Measurements from ENCODE around the gene MIEN1. TPM values are rescaled to one million over a fixed set of nuclear protein-coding genes. Genes with fewer than 3 reads are reported as not detected.

Gene MIEN1
- total RNA-seq, 4 donors from 2014 or later = 43.6 to 54.1 (median 52.1) TPM

- Histone ChIP-seq H3K4me3 (peak overlapping the region; percentile 56), H3K27ac (peak overlapping the region; percentile 96), H3K27me3 (peaks cover 49% of the 10 kb centered on the region), H3K4me1 (peaks cover 48% of the 10 kb centered on the region), H3K36me3 (peaks cover 4% of the 10 kb centered on the region), H3K9me3 (no peaks in the 10 kb centered on the region)
- 3% methylated on average over 12 of the region's 13 CpGs for WGBS
- no peak for TF ChIP-seq POLR2A (IDR thresholded peaks at IDR 0.05)
- TF ChIP-seq POLR2AphosphoS5 (IDR thresholded peaks at IDR 0.05) = no peak
- no peak for TF ChIP-seq EP300 (IDR thresholded peaks at IDR 0.05)
- TF ChIP-seq, protein P1, sequence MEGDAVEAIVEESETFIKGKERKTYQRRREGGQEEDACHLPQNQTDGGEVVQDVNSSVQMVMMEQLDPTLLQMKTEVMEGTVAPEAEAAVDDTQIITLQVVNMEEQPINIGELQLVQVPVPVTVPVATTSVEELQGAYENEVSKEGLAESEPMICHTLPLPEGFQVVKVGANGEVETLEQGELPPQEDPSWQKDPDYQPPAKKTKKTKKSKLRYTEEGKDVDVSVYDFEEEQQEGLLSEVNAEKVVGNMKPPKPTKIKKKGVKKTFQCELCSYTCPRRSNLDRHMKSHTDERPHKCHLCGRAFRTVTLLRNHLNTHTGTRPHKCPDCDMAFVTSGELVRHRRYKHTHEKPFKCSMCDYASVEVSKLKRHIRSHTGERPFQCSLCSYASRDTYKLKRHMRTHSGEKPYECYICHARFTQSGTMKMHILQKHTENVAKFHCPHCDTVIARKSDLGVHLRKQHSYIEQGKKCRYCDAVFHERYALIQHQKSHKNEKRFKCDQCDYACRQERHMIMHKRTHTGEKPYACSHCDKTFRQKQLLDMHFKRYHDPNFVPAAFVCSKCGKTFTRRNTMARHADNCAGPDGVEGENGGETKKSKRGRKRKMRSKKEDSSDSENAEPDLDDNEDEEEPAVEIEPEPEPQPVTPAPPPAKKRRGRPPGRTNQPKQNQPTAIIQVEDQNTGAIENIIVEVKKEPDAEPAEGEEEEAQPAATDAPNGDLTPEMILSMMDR (IDR thresholded peaks at IDR 0.05) = no peak
- no peak for DNase-seq (ENCODE audit: low spot score in 2 of 2)
These were observed 8.2 kb upstream of the MIEN1 start for GRCh38 chr17:39738568-39738901.

- WGBS = 12% methylated on average over 23 of the region's 34 CpGs
- H3K9me3 ChIP-seq = no peaks in the 10 kb centered on the region
- H3K4me3 ChIP-seq = peak within 1 kb of the TSS; percentile 56
- TF ChIP-seq POLR2AphosphoS5 (IDR thresholded peaks at IDR 0.05) (no peak), POLR2A (IDR thresholded peaks at IDR 0.05) (no peak), EP300 (IDR thresholded peaks at IDR 0.05) (no peak)
- TF ChIP-seq, protein P1 (IDR thresholded peaks at IDR 0.05) = no peak
- peaks cover 48% of the 10 kb centered on the region for H3K4me1 ChIP-seq
- peak within 1 kb of the TSS; percentile 96 for H3K27ac ChIP-seq
- peaks cover 46% of the 10 kb centered on the region for H3K27me3 ChIP-seq
- H3K36me3 ChIP-seq = no peaks in the 10 kb centered on the region
- no peak for DNase-seq (ENCODE audit: low spot score in 2 of 2)
These were observed 7.6 kb upstream of the MIEN1 start, which contains the start of gene GRB7 for GRCh38 chr17:39737760-39738567. TSS of gene GRB7 (plus strand) at chr17:39737938. CDS start at chr17:39742302, 4,364 bp downstream.

DNA sequence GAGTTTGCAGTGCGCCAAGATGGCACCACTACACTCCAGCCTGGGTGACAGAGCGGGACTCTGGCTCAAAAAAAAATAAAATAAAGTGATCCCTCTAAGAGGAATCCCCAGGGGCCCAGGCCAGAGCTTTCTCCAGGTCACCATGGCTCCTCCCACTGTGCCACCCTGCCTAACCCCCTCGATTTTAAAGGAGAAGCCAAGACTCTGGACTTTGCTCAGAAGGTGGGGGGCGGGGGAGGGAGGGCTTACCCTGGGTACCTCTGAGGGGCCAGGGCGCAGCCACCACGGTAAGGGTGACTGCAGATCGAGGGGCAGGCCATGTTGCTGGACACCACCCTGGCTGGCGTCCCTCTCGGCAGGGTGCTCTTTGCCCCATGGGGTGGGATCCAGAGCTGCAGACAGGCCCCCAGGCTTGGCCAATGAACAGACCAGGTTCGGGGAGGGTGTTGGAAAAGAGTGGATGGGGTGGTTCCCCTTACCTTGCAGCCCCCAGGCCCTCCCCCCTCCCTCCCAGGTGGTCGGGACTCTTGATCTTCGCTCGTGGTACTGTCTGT lies 7.0 kb upstream of the MIEN1 start:
- WGBS = 48% methylated on average over 11 of the region's 13 CpGs
- TF ChIP-seq POLR2AphosphoS5 (IDR thresholded peaks at IDR 0.05) = no peak
- peaks cover 39% of the 10 kb centered on the region for H3K27me3 ChIP-seq
- DNase-seq (ENCODE audit: low spot score in 2 of 2) = no peak
- H3K4me1 ChIP-seq = peaks cover 48% of the 10 kb centered on the region
- H3K4me3 ChIP-seq = peak overlapping the region; percentile 56
- peak overlapping the region; percentile 96 for H3K27ac ChIP-seq
- no peaks in the 10 kb centered on the region for H3K36me3 ChIP-seq
- H3K9me3 ChIP-seq = no peaks in the 10 kb centered on the region

DNA sequence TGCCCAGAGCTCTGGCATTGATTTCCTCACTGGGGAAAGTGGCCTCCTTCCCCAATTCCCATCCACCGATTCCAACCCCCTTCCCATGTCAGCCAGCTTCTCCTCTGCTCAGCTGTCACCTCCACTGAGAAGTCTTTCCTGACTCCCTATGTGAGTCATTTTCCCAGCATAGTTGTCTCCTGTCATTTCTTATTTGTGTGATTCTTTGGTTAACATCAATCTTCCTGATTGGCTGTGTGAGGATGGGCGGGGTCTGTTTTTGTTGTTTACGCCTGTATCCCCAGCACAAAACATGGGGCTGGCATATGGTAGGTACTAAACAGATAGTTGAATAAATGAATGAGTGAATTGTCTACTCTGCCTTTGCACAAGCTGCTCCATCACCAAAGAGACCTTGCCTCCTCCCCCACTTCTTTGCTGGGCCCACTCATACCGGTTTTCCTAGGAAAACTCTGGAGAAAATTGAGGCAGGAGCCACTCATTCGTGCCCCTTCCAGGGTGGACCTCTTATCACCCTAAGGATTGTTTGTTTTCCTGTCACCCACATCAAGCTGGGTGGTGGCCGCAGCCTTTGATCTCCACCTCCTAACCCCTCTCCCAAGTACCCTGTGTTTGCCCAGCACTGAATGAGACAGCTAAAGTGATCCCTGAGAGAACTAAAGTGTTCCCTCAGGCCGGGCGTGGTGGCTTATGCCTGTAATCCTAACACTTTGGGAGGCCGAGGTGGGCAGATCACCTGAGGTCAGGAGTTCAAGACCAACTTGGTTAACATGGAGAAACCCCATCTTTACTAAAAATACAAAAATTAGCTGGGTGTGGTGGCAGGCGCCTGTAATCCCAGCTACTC lies 6.2 kb upstream of the MIEN1 start:
- TF ChIP-seq POLR2AphosphoS5 (IDR thresholded peaks at IDR 0.05) = no peak
- no peak for TF ChIP-seq EP300 (IDR thresholded peaks at IDR 0.05)
- no peak for TF ChIP-seq POLR2A (IDR thresholded peaks at IDR 0.05)
- TF ChIP-seq, protein P1 (IDR thresholded peaks at IDR 0.05) = no peak
- 79% methylated on average over 9 of the region's 10 CpGs for WGBS
- H3K4me1 ChIP-seq = peaks cover 45% of the 10 kb centered on the region
- H3K36me3 ChIP-seq = no peaks in the 10 kb centered on the region
- no peak overlapping the region for H3K4me3 ChIP-seq
- H3K9me3 ChIP-seq = no peaks in the 10 kb centered on the region
- no peak for DNase-seq (ENCODE audit: low spot score in 2 of 2)
- H3K27ac ChIP-seq = no peak overlapping the region
- peaks cover 34% of the 10 kb centered on the region for H3K27me3 ChIP-seq

- Histone ChIP-seq H3K4me3 (no peak overlapping the region), H3K27me3 (peaks cover 27% of the 10 kb centered on the region), H3K9me3 (no peaks in the 10 kb centered on the region), H3K27ac (no peak overlapping the region), H3K36me3 (no peaks in the 10 kb centered on the region), H3K4me1 (peaks cover 38% of the 10 kb centered on the region)
- 74% methylated on average over 2 of the region's 2 CpGs for whole genome bisulfite sequencing
- TF ChIP-seq, protein P1 (IDR thresholded peaks at IDR 0.05) = no peak
- no peak for TF ChIP-seq POLR2A (IDR thresholded peaks at IDR 0.05)
- DNase-seq (ENCODE audit: low spot score in 2 of 2) = no peak
These were observed 5.5 kb upstream of the MIEN1 start for GRCh38 chr17:39735882-39736281.
